ENCODE measurements around the gene DOCK10.

DNA sequence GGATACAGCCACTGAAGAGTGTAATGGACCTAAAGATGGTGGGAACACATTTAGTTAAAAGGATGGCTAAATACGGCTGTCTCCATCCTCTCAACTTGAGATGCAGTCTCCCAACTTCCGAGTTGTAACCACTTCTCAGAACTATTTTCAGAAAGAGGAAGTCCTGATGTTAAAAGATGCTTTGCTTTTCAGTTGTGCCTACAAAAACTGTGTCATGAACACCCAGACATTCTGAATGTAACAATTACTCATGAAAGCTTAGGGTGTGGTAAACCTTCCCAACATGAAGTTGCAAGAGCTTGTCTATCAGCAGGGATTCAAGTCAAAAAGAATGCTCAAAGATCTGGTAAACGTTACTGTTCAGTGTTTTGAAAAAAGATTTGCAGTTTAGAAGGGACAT lies 147.9 kb downstream of the DOCK10 start:
- TF ChIP-seq ZNF263 (CRISPR knock-in tag; IDR thresholded peaks at IDR 0.05; ENCODE audit: borderline replicate concordance) = no peak
- no peak for TF ChIP-seq CBX1 (IDR thresholded peaks at IDR 0.05; ENCODE audit: low read depth)
- TF ChIP-seq ESRRA (IDR thresholded peaks at IDR 0.05; ENCODE audit: borderline replicate concordance, low read depth) = no peak
- TF ChIP-seq, protein P1, sequence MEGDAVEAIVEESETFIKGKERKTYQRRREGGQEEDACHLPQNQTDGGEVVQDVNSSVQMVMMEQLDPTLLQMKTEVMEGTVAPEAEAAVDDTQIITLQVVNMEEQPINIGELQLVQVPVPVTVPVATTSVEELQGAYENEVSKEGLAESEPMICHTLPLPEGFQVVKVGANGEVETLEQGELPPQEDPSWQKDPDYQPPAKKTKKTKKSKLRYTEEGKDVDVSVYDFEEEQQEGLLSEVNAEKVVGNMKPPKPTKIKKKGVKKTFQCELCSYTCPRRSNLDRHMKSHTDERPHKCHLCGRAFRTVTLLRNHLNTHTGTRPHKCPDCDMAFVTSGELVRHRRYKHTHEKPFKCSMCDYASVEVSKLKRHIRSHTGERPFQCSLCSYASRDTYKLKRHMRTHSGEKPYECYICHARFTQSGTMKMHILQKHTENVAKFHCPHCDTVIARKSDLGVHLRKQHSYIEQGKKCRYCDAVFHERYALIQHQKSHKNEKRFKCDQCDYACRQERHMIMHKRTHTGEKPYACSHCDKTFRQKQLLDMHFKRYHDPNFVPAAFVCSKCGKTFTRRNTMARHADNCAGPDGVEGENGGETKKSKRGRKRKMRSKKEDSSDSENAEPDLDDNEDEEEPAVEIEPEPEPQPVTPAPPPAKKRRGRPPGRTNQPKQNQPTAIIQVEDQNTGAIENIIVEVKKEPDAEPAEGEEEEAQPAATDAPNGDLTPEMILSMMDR (IDR thresholded peaks at IDR 0.05 in 2 of 3, conservative IDR thresholded peaks at IDR 0.05 in 1 of 3; ENCODE audit: insufficient read depth in 2 of 3, low read depth in 1 of 3, low read length in 3 of 3) = no peak
- TF ChIP-seq ZNF232 (CRISPR knock-in tag; IDR thresholded peaks at IDR 0.05) = no peak
- no peak for TF ChIP-seq NFIC (IDR thresholded peaks at IDR 0.05)
- no peak for TF ChIP-seq KAT2B (IDR thresholded peaks at IDR 0.05; ENCODE audit: low read depth, low read length)
- no peak for TF ChIP-seq POLR2AphosphoS2 (IDR thresholded peaks at IDR 0.05; ENCODE audit: low read length)
- TF ChIP-seq FOSL1 (tag; conservative IDR thresholded peaks at IDR 0.05) = no peak
- no peak for TF ChIP-seq SREBF1 (IDR thresholded peaks at IDR 0.05; ENCODE audit: borderline replicate concordance, low read depth, low read length)

Data from K562 (cell line).